Stimulated activated CD8-positive, alpha-beta memory T cell treated with anti-CD3 and anti-CD28 coated beads, Interleukin-12 subunit alpha, Interleukin-12 subunit beta, amount 100 ng/mL, for 24 hours (primary cell): ENCODE measurements around the gene SERPINB12.

ENCODE experiments used
- DNase-seq: peaks from one replicate; pipeline ENCODE4 v3.0.0-alpha.2; 2020; ENCODE audit errors: extremely low read depth

Gene SERPINB12

DNA sequence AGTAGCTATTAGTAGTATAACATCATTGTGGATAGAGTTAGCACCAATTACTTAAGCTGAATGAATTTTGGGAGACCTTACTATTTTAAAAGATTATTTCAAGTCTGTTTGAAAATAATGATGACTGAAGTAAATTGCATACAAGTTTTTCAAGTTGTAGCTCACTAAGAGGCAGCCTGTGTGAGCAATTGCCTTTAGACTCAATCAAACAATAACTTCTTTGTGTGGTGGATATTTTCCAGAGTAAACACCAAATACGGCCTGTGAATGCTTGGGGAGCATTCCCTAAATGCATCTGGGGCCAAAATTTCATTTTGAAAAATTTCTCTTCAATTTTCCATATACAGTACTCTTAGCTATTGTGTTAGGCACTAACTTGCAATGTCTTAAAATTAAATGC lies 7.9 kb downstream of the SERPINB12 start:
- no peak for DNase-seq

GRCh38 chr18:63551769-63552168 lies 9.6 kb downstream of the SERPINB12 start:
- DNase-seq: no peak

DNA sequence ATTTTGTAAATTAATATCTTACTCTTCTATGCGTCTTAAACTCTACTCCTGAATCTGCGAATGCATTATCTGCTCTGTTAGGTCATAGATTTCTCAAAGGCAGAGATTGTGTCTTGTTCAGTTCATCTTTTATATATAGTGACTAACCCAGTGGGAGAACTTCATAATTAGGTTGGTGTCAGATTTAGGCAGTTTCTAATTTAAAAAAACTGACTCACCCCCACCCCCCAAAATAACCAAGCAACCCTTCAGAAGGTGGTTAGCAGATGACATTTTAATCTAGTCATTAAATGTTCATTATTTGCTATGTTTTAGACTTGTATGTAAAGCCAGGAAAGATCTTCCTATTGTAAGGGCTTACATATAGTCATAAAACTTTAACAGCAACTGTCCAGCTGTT lies 10.4 kb downstream of the SERPINB12 start:
- DNase-seq: no peak

GRCh38 chr18:63553081-63553480 lies 10.9 kb downstream of the SERPINB12 start:
- DNase-seq: no peak

DNA sequence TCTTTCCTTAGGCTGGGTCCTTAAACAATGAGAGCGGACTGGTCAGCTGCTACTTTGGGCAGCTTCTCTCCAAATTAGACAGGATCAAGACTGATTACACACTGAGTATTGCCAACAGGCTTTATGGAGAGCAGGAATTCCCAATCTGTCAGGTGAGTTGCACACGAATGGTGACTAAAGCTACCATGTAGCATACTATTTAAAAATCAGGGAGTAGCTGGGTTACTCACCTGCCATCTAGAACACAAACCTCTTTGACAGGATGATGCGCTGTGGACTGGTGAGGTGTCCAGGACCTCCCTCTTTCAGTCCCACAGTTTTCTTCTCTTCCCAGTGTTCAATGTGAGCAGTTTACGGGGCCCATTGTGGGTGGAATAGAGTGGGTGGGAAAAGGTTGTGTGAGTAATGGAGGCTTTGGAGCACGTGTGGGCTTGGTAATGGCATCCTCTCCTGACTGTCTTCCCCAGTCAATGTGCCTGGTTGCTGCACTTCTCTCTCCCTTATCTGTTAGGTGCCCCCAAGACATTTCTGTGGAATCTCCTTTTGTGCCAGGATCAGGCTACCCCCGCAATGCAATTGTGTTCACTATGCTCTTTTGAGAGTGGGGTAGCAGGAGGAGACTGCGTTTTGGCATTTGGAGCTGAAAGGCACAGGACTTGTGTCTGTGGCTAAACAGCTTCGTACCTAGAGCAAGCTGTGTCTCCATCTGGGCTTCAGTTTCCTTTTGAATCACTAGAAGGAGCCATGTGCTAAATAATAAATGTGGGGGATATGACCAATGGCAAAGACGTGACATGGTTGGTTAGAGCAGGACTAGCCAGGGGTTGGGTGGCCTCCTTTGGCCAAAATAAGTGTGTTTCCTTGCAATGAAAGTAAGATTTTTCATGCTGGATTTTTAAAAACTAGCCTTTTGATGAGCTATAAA lies 17.7 kb downstream of the SERPINB12 start:
- no peak for DNase-seq

GRCh38 chr18:63562284-63562683 lies 20.1 kb downstream of the SERPINB12 start:
- no peak for DNase-seq

DNA sequence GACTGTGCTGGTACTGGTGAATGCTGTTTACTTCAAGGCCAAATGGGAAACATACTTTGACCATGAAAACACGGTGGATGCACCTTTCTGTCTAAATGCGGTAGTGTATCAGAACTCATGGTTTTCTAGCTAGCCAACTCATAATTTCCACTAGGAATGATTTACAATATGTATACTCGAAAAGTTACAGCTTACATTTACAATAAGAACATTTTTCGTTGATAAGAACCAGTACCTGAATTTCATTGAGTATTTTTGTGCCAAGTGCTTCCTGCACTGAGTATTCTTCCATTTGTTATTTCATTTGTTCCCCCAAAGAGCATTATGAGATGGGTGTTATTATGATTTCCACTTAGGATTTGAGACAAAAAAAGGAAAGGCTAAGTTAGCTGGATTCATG lies 21.9 kb downstream of the SERPINB12 start:
- no peak for DNase-seq

- DNase-seq: no peak
Observed at GRCh38 chr18:63564561-63564960, 22.4 kb downstream of the SERPINB12 start.

- no peak for DNase-seq
Observed at GRCh38 chr18:63567276-63567675, 25.1 kb downstream of the SERPINB12 start.

GRCh38 chr18:63567825-63568224 lies 25.7 kb downstream of the SERPINB12 start:
- no peak for DNase-seq

DNA sequence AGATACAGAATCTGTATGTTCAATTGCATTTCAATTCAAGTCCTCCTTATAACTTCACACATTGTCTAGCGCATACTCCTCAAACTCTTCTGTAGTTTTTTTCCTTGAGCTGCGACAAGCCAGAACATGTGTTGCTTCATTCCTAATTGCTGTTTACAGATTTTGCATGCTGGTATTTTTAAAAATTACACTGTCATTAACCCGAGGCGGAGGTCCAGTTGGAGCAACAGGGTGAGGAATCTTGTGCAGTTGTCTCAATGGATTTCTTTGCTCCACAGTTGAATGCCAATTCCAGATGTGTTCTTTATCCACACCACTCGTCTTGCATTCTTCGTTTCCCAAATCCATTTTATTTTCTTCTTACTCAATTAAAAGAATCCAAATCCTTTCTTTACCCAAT lies 28.6 kb downstream of the SERPINB12 start:
- DNase-seq: no peak

DNA sequence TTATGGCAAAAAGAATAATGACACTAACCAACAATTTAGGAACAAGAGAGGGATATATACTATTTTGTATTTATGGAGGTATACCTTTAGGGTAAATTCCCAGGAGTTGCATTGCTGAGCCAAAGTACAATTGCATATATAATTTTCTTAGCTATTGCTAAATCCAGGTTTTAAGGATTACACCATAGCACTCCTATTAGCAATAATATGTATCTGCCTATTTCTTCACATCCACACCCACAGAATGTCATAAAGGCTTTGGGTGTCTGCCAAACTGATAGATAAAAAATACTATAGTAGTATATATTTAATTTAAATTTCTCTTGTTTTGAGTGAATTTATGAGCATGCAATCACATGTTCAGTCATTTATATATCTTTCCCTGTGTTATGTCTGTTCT lies 33.5 kb downstream of the SERPINB12 start:
- no peak for DNase-seq

DNA sequence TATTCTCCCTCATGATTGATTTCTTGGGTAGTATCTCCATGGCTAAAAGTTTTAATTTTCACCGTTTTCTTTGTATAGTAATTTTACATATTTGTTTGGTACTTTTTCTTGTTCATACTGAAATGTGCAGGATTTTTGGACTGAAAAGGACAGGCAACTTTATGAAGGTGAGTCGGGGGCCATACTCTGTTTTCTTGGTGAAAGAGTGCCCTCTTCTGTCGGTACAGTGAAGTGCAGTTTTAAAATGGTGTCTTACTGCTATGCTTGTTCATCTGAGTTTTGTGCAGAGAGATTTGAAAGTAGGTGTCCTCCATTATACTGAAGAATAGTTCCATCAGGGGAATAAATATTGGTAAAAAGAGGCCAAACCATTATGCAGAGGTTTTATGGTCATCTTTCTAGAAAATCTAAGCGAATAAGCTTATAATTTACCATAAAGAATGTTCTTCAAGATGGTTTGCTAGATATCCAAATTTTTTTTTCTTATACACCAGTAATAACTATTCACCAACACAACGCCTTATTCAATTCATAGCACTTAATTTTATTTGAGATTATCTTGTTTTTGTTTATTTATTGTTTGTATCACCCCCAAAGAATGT lies 36.3 kb downstream of the SERPINB12 start:
- DNase-seq: no peak

DNA sequence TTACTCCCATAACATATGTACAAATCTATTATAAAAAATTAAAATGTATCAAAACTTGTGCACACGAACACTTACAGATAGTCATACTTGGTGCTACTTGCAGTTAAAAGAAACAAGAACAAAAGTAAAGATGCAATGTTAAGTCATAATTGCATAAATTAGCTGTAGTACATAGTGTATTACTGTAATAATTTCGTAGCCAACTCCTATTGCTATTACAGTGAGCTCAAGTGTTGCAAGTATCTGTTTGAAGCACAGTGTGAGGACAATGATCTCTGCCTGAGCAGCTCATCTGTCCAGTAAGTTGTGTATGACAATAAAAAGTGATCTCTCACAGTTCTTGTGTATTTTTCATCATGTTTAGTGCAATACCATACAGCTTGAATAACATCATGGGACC lies 37.4 kb downstream of the SERPINB12 start:
- no peak for DNase-seq

DNA sequence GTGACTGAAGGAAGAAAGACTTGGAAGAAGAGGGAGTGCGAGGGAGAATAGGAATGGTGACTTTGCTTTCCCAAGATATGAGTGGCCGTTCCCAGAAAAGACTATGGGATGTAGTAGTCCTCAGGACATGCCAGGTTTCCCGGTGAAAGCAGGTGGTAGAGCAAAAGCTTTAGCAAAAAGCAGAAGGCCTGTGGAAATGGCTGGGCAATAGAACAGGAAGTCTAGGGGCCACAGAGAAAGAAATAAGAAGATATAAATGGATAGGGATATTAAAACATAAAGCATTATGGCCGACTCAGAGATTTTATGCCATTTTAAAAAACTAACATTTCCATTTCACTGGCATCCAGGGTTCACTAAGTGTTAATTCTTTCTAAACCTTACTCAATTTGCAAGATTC lies 43.8 kb downstream of the SERPINB12 start:
- no peak for DNase-seq

DNA sequence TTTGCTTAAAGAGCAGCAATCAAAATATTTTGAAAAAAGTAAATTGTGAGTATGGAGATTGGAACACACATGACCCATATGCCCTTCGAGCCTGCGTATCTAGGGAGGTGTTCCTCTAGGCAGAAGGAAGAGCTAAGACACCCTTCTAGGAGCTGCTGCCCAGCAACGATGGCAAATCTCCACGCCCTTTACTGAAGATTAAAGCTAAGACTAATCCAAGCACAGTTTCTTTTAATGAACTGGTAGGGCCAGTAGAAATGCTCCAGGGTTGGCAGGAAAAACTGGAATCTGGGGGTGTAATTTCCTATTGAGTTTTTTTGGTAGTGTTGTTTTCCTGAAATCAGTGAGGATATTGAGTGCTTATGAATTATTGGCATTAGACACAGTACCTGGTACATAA lies 44.3 kb downstream of the SERPINB12 start:
- DNase-seq: no peak

DNA sequence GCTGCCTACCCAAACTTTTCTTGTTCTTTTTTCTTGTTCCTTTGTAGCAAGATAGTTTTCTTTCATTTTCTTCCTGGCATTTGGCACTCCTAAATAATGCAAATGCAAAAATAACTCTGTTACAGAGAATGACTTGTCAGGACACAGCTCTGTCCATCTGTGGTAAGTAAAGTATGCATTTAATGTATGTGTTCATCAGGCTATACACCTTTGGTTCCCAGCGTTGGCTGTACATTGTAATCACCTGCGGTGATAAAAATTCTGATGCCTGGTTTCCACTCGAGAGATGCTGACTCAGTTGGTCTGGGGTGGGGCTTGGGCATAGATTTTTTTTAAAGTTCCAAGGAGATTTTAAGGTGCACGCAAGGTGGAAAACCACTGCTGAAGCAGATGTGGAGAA lies 44.8 kb downstream of the SERPINB12 start, which contains the start of gene SERPINB13:
TSS of gene SERPINB13 (plus strand) at position 378 of the 400 bp plus-strand sequence. CDS start 1,325 bp downstream, outside the sequence.
- DNase-seq: no peak

GRCh38 chr18:63588909-63589308 lies 46.7 kb downstream of the SERPINB12 start:
- no peak for DNase-seq

DNA sequence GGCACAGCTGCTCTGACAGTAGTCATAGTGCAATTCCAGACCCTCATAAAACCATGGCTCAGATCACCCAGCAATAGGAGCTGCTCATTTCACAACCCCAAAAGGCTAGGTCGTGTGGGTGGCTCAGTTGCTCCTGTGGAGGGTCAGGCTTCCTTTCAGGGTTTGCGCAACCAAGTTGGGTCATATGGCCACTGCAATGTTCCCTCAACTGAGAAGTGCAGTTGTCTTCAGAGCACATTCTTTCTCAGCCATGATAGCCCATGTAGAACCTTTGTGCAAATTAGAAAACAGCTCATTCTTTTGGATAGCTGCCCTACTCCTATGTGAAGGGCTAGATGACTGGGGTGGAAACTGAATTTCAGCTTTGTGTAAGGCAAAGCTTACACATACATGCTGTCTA lies 48.2 kb downstream of the SERPINB12 start:
- DNase-seq: no peak

GRCh38 chr18:63590966-63591695 lies 49.0 kb downstream of the SERPINB12 start:
- DNase-seq: no peak

GRCh38 chr18:63591725-63592124 lies 49.6 kb downstream of the SERPINB12 start:
- no peak for DNase-seq

DNA sequence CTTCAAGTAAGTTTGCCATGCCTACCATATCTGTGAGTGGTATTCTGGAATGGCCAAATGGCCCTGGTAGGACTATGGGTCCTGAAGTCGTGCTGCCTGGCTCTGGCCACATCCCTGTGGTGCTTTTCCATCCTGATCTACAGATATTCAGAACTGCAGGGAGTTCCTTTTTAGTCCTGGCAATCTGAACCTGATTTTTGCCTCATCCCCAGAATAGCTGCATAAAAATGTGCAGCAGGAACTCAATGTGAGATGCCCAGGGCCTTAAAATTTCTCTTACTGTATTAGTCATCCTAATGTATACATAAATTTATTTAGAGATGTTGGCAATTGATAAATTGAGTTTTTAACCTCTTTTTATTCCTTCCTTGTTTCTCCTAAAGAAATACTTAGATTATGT lies 50.3 kb downstream of the SERPINB12 start:
- DNase-seq: no peak

GRCh38 chr18:63596964-63597363 lies 54.8 kb downstream of the SERPINB12 start:
- no peak for DNase-seq
